GM20000 (cell line): ENCODE data around the gene UBE2L3.
"Not testable (repeated sequence)": the region's sequence is repeated elsewhere in the genome, so short reads cannot be mapped to it uniquely, and the experiment has no call there.

Experiments used
- DNase-seq: peaks from one replicate; pipeline ENCODE4 v3.0.0; 2012; ENCODE audit warnings: low spot score
- CTCF ChIP-seq: IDR thresholded peaks from 2 replicates; pipeline ENCODE4 v1.5.1; 2012; ENCODE audit warnings: mild to moderate bottlenecking, control low read depth; ENCODE audit errors: extremely low read depth, missing control alignments

Gene UBE2L3

GRCh38 chr22:21563912-21564311 is 3.6 kb upstream of the UBE2L3 start:
- no peak for TF ChIP-seq CTCF
- DNase-seq = no peak

- no peak for TF ChIP-seq CTCF
- no peak for DNase-seq
These were observed 3.1 kb upstream of the UBE2L3 start for GRCh38 chr22:21564411-21564810.

GRCh38 chr22:21568347-21569075 is 997 bp downstream of the UBE2L3 start:
- TF ChIP-seq CTCF = no peak
- peak; percentile 46 for DNase-seq

- not testable (repeated sequence) for DNase-seq
These were observed 1.5 kb downstream of the UBE2L3 start for GRCh38 chr22:21569076-21569427.

- TF ChIP-seq CTCF = no peak
- DNase-seq = no peak
These were observed 2.1 kb downstream of the UBE2L3 start for GRCh38 chr22:21569459-21570170.

- no peak for TF ChIP-seq CTCF
- DNase-seq = no peak
These were observed 2.9 kb downstream of the UBE2L3 start for GRCh38 chr22:21570398-21570797.

GRCh38 chr22:21571679-21572078 is 4.2 kb downstream of the UBE2L3 start:
- TF ChIP-seq CTCF = no peak
- no peak for DNase-seq
